Cerebellar cortex (tissue), 1 donor: ENCODE measurements around the gene USP13.
"Not testable (repeated sequence)": the region's sequence is repeated elsewhere in the genome, so short reads cannot be mapped to it uniquely, and the experiment has no call there.

Experiments used
- DNase-seq: peaks from one replicate; pipeline ENCODE4 v3.0.0-alpha.2; 2015; ENCODE audit warnings: low spot score

Gene USP13

DNA sequence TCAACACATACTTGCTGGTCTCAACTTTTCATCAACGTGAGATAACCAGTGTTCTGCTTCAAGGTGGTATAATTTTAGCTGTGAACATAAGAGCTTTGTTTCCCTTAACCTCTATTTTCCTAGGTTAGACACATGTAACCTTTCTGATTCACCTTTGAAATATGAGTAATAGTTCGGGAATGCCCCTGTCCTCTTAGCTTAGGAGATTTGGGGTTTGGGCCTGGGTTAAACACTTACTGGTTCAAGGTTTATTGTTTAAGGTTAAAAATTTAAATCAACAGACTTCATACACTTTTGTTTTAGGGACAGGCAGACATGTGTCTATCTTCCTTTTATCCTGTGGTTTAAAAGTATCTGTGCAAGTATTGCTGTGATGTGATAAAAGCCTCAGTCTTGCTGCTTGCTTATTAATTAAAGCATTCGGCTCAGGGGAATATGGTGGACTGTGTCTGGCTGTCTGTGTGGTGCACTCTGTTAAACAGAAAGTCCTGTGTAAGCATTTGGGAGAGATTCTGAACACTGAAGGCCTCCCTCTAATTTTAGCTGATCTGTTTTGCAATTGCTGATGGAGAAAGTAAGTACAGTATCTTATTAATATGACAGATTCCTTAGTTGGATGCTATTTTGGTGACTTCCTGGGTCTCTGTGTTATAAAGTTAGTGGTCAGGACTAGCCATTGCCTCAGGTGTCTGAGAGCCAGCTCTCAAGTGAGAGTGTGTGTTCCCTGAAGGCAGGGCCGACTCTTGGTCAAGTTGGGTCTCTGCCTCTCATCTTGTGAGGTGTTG, 81.8 kb downstream of the USP13 start:
- no peak for DNase-seq

DNA sequence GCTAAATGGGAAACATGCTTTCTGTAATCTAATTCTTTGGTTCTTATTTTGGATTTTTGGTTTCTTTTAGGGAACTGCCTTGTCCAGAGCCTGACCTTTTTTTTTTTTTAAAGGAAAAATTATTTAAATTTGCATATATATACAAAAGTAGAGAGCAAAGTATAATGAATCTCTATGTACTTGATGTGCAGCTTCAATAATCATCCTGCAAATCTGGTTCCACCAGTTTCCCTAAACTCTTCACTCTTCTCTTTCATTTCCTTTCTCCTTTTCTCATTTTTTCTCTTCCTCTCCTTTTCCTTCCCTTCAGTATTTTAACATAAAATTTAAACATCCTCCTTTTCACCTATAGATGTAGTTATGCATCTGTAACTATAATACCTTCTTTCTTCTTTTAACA, 82.5 kb downstream of the USP13 start:
- no peak for DNase-seq

DNA sequence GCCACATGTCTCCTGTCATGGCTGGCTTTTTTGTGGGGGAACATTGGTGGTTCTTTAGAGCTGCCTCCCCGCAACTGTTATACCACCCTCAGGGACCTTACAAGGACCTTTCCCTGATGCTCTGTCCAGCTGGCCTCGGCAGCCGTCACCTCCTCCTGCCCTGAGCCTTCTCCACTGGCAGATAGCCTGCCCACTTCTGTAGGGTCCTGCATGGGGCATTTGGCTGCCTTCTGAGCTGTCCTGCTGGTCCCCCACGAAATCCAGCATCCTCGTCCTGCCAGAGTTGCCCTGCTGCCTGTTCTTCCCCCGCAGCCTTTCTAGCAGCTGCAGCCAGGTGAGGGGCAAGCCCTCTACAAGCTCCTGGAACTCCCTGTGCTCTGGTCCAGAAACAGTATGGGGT, 86.2 kb downstream of the USP13 start:
- DNase-seq = no peak

- no peak for DNase-seq
Observed at GRCh38 chr3:179739816-179740594, 87.2 kb downstream of the USP13 start.

GRCh38 chr3:179743913-179744312, 91.1 kb downstream of the USP13 start:
- no peak for DNase-seq

DNA sequence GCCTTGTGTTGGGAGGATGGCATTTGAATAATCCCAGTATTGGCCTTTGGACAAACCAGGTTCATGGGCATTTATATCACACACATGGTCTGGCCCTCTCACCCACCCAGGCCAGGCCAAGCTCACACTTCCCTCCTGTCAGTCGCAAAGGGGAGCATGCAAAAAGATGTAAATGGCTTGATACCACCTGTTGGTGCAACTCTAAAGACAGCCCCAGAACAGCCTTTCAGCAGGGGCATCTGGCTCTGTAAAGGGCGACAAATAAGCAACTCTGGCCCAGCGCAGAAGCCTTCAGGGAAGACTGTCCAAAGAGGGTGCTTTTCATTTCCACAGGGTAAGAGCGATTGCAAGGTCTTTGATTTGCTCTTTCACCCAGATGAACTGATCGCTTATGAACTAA, 91.8 kb downstream of the USP13 start:
- no peak for DNase-seq

GRCh38 chr3:179745079-179745478, 92.2 kb downstream of the USP13 start:
- no peak for DNase-seq

DNA sequence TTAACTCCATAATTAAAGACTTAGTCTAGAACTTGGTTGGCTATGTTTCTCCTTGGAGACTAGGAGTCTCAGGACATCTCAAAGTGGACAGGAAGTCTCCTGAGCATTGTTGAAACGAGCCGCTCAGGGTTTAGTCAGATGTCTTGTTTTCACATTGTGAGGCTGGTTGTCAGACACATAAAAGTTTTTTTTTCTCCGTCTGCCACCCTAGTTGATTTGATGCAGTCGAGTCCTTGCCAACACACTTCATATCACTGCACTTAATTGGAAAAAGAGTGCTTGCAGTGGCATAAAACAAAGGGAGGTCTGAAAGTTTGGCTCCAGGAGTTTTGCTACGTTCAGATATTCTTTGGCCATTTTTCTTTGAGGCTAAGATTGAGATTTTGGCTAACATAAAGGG, 92.9 kb downstream of the USP13 start:
- no peak for DNase-seq

DNA sequence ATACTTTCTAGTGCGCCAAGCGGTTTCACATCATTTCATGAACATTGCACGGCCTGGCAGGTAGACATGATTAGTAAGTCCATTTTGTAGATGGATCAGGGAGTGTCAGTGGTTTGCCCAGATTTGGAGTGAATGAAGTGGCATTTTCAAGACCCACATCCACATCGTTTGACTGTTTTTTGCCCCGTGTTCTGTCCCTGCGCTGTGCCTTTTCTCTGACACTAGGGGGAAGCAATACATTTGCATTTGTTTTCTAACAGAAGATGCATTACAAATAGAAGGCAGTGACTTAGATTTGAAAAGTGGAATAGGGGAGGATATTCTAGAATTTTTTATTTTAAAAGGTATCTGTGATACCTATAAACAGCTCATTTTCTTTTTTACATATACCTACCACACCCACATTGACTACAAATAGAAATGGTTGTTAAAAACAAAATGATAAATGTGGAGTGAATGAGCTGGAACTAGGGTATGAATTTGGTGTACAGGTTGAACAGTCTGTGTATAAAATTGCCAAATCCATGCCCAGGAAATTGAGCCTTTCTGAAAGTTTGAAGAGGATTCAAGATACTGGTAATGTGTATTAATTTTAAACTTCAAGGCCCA, 98.0 kb downstream of the USP13 start:
- peak; percentile 25 for DNase-seq

DNA sequence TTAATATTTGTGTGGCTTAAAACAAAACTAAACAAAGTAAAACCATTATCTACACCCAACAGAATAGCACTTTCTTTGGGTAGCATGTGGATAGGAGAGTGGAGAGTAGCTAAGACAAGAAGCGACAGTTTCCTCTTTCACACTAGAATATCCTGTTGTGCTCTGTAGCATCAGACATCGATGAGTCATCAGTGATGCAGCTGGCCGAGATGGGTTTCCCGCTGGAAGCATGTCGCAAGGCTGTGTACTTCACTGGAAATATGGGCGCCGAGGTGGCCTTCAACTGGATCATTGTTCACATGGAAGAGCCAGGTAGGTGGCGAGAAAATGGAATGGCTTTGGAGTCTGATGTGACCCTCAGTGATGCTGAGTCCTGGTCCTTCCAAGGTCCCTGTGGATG, 108.1 kb downstream of the USP13 start:
- DNase-seq = no peak

DNA sequence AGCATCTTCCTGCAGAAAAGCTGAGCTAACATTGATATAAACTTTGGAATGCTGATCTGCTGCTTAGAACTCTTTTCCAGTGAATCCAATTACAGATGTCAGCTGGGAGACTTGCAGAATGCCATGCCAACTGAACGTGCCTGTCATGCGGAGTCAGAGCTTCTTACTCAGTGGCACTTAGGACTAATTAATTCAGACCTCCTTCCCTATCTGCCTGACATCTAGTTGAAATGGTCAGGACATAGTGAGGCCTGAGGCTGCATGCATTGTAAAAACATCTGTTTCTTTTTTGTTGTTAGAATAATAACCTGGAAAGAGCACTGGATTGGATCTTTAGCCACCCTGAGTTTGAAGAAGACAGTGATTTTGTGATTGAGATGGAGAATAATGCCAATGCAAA, 112.6 kb downstream of the USP13 start:
- no peak for DNase-seq

DNA sequence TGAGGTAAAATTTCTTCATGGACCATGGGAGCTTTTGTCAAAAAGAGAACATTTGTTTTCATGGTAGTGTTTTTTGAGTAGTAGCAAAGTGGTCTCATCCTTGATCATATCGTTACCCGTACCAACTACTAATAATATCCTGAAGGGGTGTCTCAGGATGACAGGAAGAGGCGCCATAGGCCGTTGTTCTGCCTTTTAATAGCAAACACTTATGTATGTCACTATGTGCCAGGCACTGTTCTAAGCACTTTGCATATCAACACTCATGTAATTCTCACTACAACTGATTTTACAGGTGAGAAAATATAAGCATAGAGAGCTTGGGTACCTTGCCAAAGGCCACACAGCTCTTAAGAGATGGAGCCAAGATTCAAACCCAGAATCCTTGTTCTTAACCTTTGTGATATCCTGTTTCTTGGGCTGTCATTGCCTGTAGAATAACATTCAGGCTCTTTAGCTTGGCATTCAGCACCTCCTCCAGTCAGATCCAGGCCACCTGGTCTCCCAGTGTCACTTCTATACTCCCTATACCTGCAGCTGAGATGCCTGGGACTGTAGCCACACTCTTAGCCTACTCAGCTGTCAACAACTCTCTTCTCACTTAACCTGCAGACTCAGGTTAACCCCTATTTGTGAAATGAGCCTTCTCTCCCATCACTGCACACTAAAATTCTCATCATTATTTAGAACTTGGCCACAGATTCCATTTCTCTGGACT, 113.7 kb downstream of the USP13 start:
- no peak for DNase-seq

DNA sequence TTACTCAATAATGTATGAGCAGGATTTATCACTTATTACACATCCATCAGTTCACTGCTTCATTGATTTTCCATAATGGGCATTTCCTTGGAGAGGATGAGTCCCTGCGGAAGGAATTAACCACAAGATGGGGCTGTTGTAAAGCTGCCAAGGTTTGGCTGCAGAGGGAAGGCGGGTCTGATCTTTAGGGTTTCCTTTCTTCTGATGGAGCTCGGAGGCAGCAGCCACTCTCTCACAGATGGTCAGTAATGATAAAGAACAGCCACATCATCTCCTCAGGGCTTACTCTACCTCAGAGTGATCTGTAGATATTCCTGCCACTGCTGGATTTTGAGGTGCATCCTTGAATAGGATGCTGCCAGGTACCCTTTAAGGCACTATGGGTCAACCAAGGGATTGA, 115.2 kb downstream of the USP13 start:
- DNase-seq = peak; percentile 41

GRCh38 chr3:179769411-179770247, 116.8 kb downstream of the USP13 start:
- DNase-seq = no peak

- DNase-seq = no peak
Observed at GRCh38 chr3:179771797-179772196, 119.0 kb downstream of the USP13 start.

- no peak for DNase-seq
Observed at GRCh38 chr3:179772297-179772696, 119.5 kb downstream of the USP13 start.

GRCh38 chr3:179775416-179776122, 122.7 kb downstream of the USP13 start:
- DNase-seq = no peak

DNA sequence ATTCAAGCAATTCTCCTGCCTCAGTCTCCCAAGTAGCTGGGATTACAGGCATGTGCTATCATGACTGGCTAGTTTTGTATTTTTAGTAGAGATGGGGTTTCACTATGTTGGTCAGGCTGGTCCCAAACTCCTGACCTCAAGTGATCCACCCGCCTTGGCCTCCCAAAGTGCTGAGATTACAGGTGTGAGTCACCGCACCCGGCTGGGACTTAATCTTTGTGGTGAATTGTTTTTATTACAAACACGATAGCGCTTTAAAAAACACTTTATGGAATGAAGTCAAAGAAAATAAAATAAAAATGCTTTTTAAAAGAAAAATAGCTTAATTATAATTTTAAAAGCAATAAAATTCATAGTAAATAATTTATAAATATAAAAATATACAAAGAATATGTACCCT, 130.0 kb downstream of the USP13 start:
- not testable (repeated sequence) for DNase-seq

DNA sequence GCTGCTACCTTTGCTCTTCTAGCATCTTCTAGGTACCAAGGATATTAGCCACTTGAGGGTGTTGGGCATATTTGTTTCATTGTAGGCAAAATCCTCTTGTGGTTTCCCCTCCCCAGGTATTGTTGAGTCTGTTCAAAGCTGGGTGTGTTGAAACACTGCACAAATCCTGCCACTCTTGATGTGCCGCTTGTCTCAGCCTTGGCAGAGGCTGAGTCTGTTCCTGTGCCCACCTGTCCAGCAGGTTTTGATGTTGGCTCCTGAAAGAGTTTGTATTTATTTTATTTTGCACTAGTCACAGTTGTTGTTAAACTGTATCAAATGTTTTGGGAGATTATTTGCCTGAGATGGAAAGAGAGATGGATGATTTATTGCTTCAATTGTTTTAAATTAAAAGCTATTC, 136.2 kb downstream of the USP13 start:
- DNase-seq = no peak

GRCh38 chr3:179791793-179792192, 139.0 kb downstream of the USP13 start:
- DNase-seq = no peak

DNA sequence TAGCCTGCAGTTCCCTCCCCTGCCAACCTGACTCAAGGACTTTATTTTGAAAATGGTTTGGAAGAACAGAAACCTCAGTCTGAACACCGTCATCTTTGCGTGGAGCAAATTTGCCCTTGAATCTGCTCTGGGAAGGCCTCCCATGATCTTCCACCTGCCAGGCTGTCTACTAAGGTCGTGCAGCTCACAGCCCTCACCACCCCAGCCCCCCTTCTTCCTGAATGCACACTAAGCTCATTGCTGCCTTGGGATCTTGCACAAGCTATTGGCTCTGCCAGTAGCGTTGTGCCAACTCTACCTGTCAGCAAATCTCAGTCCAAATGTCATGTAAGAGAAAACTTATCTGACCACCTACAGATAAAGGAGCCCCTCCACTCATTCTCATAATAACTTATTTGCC, 141.5 kb downstream of the USP13 start:
- no peak for DNase-seq
